ENCODE data around the gene OGFOD3.

Gene OGFOD3

DNA sequence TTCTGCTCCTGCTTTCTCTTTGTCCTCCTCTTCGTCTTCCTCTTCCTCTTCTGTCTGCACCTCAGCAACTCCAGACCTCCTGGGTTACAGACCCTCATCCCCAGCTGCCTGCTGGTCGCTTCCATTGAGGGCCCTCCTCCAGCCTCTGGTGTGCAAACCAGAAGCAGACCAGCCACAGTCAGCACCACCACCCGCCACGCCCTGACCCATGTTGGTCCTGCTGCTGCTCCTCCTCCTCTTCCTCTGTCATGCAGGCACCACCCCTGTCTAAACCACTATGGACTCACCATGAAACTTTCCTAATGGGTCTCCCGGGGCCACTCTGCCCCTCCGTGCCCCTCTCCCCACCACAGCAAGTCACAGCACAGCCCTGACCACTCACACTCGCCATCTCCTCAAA lies 11.4 kb upstream of the OGFOD3 start:
- DNase-seq (ENCODE audit: low read depth) = no peak
- no peak overlapping the region for H3K4me3 ChIP-seq (replicated peaks; ENCODE audit: low read depth, low read length)
- TF ChIP-seq, protein P1, sequence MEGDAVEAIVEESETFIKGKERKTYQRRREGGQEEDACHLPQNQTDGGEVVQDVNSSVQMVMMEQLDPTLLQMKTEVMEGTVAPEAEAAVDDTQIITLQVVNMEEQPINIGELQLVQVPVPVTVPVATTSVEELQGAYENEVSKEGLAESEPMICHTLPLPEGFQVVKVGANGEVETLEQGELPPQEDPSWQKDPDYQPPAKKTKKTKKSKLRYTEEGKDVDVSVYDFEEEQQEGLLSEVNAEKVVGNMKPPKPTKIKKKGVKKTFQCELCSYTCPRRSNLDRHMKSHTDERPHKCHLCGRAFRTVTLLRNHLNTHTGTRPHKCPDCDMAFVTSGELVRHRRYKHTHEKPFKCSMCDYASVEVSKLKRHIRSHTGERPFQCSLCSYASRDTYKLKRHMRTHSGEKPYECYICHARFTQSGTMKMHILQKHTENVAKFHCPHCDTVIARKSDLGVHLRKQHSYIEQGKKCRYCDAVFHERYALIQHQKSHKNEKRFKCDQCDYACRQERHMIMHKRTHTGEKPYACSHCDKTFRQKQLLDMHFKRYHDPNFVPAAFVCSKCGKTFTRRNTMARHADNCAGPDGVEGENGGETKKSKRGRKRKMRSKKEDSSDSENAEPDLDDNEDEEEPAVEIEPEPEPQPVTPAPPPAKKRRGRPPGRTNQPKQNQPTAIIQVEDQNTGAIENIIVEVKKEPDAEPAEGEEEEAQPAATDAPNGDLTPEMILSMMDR (IDR thresholded peaks at IDR 0.05; ENCODE audit: low read length, missing control alignments) = no peak

DNA sequence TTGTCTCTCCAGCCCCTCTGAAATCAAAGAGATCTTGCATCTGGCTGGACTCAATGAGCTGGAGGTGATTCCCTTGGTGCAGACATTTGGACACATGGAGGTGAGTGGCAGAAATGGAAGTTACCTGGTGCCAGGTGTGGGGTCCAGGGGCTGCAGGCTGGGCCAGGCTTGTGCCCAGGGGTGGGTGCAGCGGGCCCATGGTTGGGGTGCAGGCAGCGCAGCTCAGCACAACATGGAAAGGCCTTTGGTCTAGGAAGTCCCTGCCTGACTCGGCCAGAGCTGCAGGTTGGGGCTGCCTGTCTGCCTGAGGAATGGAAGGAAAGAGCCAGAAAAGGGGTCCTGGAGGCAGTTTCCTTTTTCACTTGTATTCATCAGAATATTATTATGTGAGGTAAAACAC lies 10.2 kb upstream of the OGFOD3 start:
- TF ChIP-seq, protein P1 (IDR thresholded peaks at IDR 0.05; ENCODE audit: low read length, missing control alignments) = no peak

DNA sequence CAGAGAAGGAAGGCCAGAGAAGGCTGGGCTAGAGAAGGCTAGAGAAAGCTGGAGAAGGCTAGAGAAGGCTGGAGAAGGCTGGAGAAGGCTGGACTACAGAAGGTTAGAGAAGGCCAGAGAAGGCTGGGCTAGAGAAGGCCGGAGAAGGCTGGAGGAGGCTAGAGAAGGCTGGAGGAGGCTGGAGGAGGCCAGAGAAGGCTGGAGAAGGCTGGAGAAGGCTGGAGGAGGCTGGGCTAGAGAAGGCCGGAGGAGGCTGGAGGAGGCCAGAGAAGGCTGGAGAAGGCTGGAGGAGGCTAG lies 6.4 kb upstream of the OGFOD3 start:
- no peak overlapping the region for H3K4me3 ChIP-seq (replicated peaks; ENCODE audit: low read depth, low read length)
- DNase-seq (ENCODE audit: low read depth) = no peak
- TF ChIP-seq, protein P1 (IDR thresholded peaks at IDR 0.05; ENCODE audit: low read length, missing control alignments) = no peak

More for the DNA sequence above, 10.2 kb upstream of the OGFOD3 start:
- no peak for DNase-seq (ENCODE audit: low read depth)
- H3K4me3 ChIP-seq (replicated peaks; ENCODE audit: low read depth, low read length) = no peak overlapping the region

DNA sequence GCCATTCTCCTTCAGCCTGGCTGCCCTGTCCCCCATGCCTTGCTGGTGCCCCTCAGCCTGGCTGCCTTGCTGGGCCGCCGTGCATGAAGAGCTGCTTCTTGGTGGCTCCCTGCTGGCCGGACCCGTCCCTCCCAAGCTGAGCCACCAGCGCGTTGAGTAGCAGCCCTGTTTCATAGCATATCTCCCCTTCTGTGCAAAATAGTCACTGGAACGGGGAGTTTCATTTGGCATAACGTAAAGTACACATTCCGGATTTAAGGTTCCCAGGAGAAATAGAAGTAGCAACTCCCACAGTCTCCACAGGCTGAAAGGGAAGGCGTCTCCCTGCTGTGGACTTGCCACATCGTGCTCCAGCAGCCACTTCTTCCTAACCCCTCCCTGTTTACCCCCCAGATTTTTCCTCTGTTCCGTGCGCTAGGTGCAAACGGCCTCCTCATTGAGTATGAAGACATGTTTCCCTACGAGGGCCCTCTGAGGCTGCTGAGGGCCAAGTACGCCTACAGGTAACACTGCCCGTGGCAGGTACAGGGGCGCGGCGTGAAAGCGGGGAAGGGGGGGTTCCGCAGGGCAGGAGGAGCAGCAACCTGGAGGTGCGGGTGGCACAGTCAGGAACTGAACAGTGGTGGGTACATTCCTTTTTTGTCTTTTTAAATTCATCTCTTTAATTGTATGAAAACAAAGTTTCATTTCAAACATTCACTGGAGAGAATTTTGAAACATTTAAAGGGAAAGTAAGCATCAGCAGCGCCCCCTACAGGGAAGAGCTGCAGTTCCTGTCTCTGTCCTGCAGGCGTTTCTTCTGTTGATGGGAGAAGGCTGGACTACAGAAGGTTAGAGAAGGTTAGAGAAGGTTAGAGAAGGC lies 5.8 kb upstream of the OGFOD3 start:
- H3K4me3 ChIP-seq (replicated peaks; ENCODE audit: low read depth, low read length) = no peak overlapping the region
- DNase-seq (ENCODE audit: low read depth) = peak; percentile 56
- TF ChIP-seq, protein P1 (IDR thresholded peaks at IDR 0.05; ENCODE audit: low read length, missing control alignments) = peak; percentile 70

DNA sequence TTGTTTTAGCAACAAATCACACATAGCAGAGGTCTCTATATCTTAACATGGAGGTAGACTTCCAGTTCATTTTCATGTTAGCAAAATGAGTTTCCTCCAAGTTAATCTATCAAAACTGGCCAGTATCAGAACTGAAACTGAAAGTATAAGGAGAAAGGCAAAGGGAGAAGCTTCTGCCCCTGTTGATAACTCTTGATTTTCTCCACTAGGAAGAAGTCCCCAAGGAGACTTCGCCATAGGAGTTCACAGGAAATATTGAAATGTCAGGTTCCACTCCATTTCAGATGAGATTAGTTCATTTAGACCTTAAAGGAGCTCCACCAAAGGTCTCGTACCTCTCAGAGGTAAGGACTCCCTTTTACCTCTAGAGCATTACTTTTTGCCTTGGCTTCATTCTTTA lies 1.2 kb upstream of the OGFOD3 start:
- no peak for DNase-seq (ENCODE audit: low read depth)
- TF ChIP-seq, protein P1 (IDR thresholded peaks at IDR 0.05; ENCODE audit: low read length, missing control alignments) = no peak
- peak overlapping the region; percentile 79 for H3K4me3 ChIP-seq (replicated peaks; ENCODE audit: low read depth, low read length)

DNA sequence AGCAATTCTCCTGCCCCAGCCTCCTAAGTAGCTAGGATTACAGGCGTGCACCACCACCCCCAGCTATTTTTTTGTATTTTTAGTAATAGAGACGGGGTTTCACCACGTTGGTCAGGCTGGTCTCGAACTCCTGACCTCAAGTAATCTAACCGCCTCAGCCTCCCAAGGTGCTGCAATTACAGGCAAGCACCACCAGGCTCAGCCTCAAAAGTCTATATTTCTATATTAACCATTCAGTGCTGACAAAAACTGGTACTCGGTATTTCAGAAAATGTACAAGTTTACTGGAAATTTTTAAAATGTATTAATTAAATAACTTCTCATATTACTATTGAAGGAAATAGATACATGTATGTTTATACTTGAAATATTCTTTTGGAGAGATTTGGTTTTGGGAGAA lies 1.6 kb downstream of the OGFOD3 start:
- TF ChIP-seq, protein P1 (IDR thresholded peaks at IDR 0.05; ENCODE audit: low read length, missing control alignments) = peak; percentile 17
- DNase-seq (ENCODE audit: low read depth) = no peak
- no peak overlapping the region for H3K4me3 ChIP-seq (replicated peaks; ENCODE audit: low read depth, low read length)

DNA sequence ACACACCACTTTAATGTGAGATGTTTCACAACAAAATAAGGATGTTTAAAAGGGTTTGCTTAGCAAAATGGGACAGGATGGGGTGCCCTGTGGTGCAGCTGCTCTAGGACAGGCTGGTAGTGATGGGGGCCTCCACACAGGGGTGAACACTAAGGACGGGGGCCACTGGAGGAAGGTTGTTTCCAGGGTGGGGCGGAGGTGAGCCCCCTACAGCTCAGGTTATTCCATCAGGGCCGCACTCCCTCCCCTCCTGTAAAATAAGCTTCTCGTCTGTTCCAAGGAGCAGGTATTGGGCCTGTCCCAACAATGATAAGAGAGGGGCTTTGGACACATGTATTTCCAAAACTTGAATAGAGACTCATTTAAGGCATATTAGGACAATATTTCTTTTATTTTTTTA lies 2.1 kb downstream of the OGFOD3 start:
- no peak for DNase-seq (ENCODE audit: low read depth)
- TF ChIP-seq, protein P1 (IDR thresholded peaks at IDR 0.05; ENCODE audit: low read length, missing control alignments) = no peak
- no peak overlapping the region for H3K4me3 ChIP-seq (replicated peaks; ENCODE audit: low read depth, low read length)
